Hepatocyte (in vitro differentiated cells): Measurements from ENCODE around the gene FAM161A. TPM values are rescaled to one million over a fixed set of nuclear protein-coding genes. Genes with fewer than 3 reads are reported as not detected.

Source experiments
- DNase-seq: peaks from one replicate; pipeline ENCODE4 v3.0.0-alpha.2; 2016; ENCODE audit warnings: low spot score
- H2AFZ ChIP-seq: fragments of 200-600 bp; sonication (generic); 2 replicates; pipeline ENCODE4 v1.6.0; 2016; ENCODE audit warnings: antibody characterized with exemption, mild to moderate bottlenecking
- H3K27ac ChIP-seq: fragments of 200-600 bp; sonication (generic); 2 replicates; pipeline ENCODE4 v1.5.1; 2016; ENCODE audit warnings: mild to moderate bottlenecking
- H3K27me3 ChIP-seq: fragments of 200-600 bp; sonication (generic); 2 replicates; pipeline ENCODE4 v1.6.1; 2016
- H3K36me3 ChIP-seq: fragments of 200-600 bp; sonication (generic); replicated peaks from 2 replicates; pipeline ENCODE4 v1.5.1; 2016; ENCODE audit warnings: low read depth; ENCODE audit not compliant: insufficient read depth
- H3K4me1 ChIP-seq: fragments of 200-600 bp; sonication (generic); 2 replicates; pipeline ENCODE4 v1.5.1; 2016; ENCODE audit warnings: mild to moderate bottlenecking, moderate library complexity; ENCODE audit not compliant: insufficient read depth
- H3K4me2 ChIP-seq: fragments of 200-600 bp; sonication (generic); 2 replicates; pipeline ENCODE4 v1.6.0; 2016
- H3K4me3 ChIP-seq: fragments of 200-600 bp; sonication (generic); 2 replicates; pipeline ENCODE4 v1.5.1; 2016; ENCODE audit warnings: mild to moderate bottlenecking
- H3K79me2 ChIP-seq: fragments of 200-600 bp; sonication (generic); 2 replicates; pipeline ENCODE4 v1.6.0; 2017; ENCODE audit warnings: mild to moderate bottlenecking
- H3K9me2 ChIP-seq: fragments of 200-600 bp; sonication (generic); replicated peaks from 2 replicates; pipeline ENCODE4 v1.6.0; 2017; ENCODE audit warnings: mild to moderate bottlenecking; ENCODE audit not compliant: insufficient read depth
- H3K9me3 ChIP-seq: fragments of 200-600 bp; sonication (generic); 2 replicates; pipeline ENCODE4 v1.5.1; 2016; ENCODE audit warnings: low read depth, mild to moderate bottlenecking
- H4K20me1 ChIP-seq: fragments of 200-600 bp; sonication (generic); 2 replicates; pipeline ENCODE4 v1.6.0; 2016; ENCODE audit warnings: mild to moderate bottlenecking; ENCODE audit not compliant: insufficient read depth, poor library complexity, severe bottlenecking
- CTCF ChIP-seq: fragments of 200-600 bp; sonication (generic); IDR thresholded peaks from 2 replicates; pipeline ENCODE4 v1.5.1; 2016; ENCODE audit warnings: antibody characterized with exemption, mild to moderate bottlenecking; ENCODE audit not compliant: poor library complexity
- EZH2 ChIP-seq: fragments of 200-600 bp; sonication (generic); IDR thresholded peaks from 2 replicates; pipeline ENCODE4 v1.6.1; 2016; ENCODE audit warnings: antibody characterized with exemption, mild to moderate bottlenecking, borderline replicate concordance
- EZH2phosphoT487 ChIP-seq: fragments of 200-600 bp; sonication (generic); IDR thresholded peaks from one replicate; pipeline ENCODE4 v1.6.1; 2018; ENCODE audit warnings: antibody characterized with exemption, mild to moderate bottlenecking, low read depth, moderate library complexity; ENCODE audit not compliant: unreplicated experiment, severe bottlenecking
- WGBS: methylation state at CpG from one replicate; pipeline ENCODE4 v1.1.6; 2016; ENCODE audit warnings: low lambda C conversion rate; ENCODE audit errors: missing lambda C conversion rate; 5-methylcytosine and 5-hydroxymethylcytosine counted together
- polyA plus RNA-seq: library from polyadenylated mRNA; unstranded; fragments of >200 nt; fragmentation: Nextera tagmentation; extraction: Ambion mirVana; gene quantifications from 2 replicates; pipeline ENCODE4 v1.2.1, GENCODE V29; 2016
- total RNA-seq: library from RNA; depleted of rRNA; stranded (reverse); fragments of >200 nt; gene quantifications from 2 replicates; pipeline ENCODE4 v1.2.3, GENCODE V29; 2014

FAM161A gene
- total and polyA plus RNA-seq, 2 experiments from 2014 or later, result 2.1 to 3.7 TPM

- H2AFZ ChIP-seq, result no peak overlapping the region
- no peaks in the 10 kb centered on the region for H3K9me2 ChIP-seq
- no peaks in the 10 kb centered on the region for H3K9me3 ChIP-seq
- no peaks in the 10 kb centered on the region for H3K4me1 ChIP-seq
- no peak overlapping the region for H3K4me3 ChIP-seq
- H3K4me2 ChIP-seq, result no peak overlapping the region
- 82% methylated on average over 8 of the region's 8 CpGs for WGBS
- H3K27ac ChIP-seq, result no peak overlapping the region
- DNase-seq, result no peak
- H3K27me3 ChIP-seq, result no peaks in the 10 kb centered on the region
- H3K79me2 ChIP-seq, result no peaks in the 10 kb centered on the region
- no peak for TF ChIP-seq CTCF
- TF ChIP-seq EZH2phosphoT487, result no peak
- no peak for TF ChIP-seq EZH2
- no peaks in the 10 kb centered on the region for H4K20me1 ChIP-seq
- no peaks in the 10 kb centered on the region for H3K36me3 ChIP-seq
Observed at GRCh38 chr2:61789807-61790602, 63.9 kb downstream of the FAM161A start.

GRCh38 chr2:61787941-61788563, 65.8 kb downstream of the FAM161A start:
- Histone ChIP-seq H2AFZ (no peak overlapping the region), H4K20me1 (no peaks in the 10 kb centered on the region), H3K4me2 (no peak overlapping the region), H3K36me3 (no peaks in the 10 kb centered on the region), H3K27ac (no peak overlapping the region), H3K9me3 (no peaks in the 10 kb centered on the region), H3K79me2 (no peaks in the 10 kb centered on the region), H3K4me1 (no peaks in the 10 kb centered on the region), H3K4me3 (no peak overlapping the region), H3K9me2 (no peaks in the 10 kb centered on the region), H3K27me3 (no peaks in the 10 kb centered on the region)
- 85% methylated on average over 4 of the region's 4 CpGs for WGBS
- TF ChIP-seq EZH2 (no peak), EZH2phosphoT487 (no peak), CTCF (no peak)
- no peak for DNase-seq

- no peaks in the 10 kb centered on the region for H3K4me1 ChIP-seq
- no peaks in the 10 kb centered on the region for H3K9me2 ChIP-seq
- H4K20me1 ChIP-seq, result no peaks in the 10 kb centered on the region
- H3K27me3 ChIP-seq, result no peaks in the 10 kb centered on the region
- no peaks in the 10 kb centered on the region for H3K36me3 ChIP-seq
- no peak overlapping the region for H3K4me2 ChIP-seq
- DNase-seq, result no peak
- TF ChIP-seq CTCF, result no peak
- no peak for TF ChIP-seq EZH2phosphoT487
- TF ChIP-seq EZH2, result no peak
- H2AFZ ChIP-seq, result no peak overlapping the region
- no peak overlapping the region for H3K4me3 ChIP-seq
- no peaks in the 10 kb centered on the region for H3K9me3 ChIP-seq
- WGBS, result 94% methylated on average over 2 of the region's 2 CpGs
- no peak overlapping the region for H3K27ac ChIP-seq
- no peaks in the 10 kb centered on the region for H3K79me2 ChIP-seq
Observed at GRCh38 chr2:61786876-61787275, 67.0 kb downstream of the FAM161A start.
